ENCODE data around the gene TRMT11. TPM values are rescaled to one million over a fixed set of nuclear protein-coding genes. Genes with fewer than 3 reads are reported as not detected.
A peak's percentile ranks its signal among the peaks of the same experiment; 100 is the strongest.

TRMT11 gene
- total RNA-seq, 1 donor from 2014 or later = 15.4 TPM

DNA sequence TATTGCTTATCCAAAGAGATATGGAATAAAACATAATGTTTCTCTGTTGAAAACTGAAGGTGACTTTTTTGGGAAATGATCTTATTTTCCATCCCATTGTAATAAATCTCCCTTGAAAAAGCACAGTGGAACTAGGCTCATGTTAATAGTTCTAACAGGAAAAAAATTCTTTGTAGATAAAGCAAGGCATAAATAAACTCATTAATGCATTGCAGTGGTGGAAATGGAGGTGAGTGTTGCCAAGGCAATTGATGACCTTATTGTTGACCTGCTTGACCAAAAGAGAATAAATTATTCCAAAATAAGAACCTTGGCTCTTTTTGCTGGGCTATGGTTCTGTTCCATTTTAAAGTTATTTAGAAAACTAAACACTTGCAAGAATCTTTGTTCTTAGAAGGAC, 55.2 kb downstream of the TRMT11 start:
- TF ChIP-seq, protein P1, sequence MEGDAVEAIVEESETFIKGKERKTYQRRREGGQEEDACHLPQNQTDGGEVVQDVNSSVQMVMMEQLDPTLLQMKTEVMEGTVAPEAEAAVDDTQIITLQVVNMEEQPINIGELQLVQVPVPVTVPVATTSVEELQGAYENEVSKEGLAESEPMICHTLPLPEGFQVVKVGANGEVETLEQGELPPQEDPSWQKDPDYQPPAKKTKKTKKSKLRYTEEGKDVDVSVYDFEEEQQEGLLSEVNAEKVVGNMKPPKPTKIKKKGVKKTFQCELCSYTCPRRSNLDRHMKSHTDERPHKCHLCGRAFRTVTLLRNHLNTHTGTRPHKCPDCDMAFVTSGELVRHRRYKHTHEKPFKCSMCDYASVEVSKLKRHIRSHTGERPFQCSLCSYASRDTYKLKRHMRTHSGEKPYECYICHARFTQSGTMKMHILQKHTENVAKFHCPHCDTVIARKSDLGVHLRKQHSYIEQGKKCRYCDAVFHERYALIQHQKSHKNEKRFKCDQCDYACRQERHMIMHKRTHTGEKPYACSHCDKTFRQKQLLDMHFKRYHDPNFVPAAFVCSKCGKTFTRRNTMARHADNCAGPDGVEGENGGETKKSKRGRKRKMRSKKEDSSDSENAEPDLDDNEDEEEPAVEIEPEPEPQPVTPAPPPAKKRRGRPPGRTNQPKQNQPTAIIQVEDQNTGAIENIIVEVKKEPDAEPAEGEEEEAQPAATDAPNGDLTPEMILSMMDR (IDR thresholded peaks at IDR 0.05) = no peak
- Mint-ChIP-seq H3K27ac (ENCODE audit: unreplicated experiment) (peak overlapping the region; percentile 33), H3K36me3 (ENCODE audit: low read depth) (peaks cover 13% of the 10 kb centered on the region), H3K4me3 (ENCODE audit: unreplicated experiment) (no peak overlapping the region), H3K4me1 (ENCODE audit: low read depth) (peaks cover 45% of the 10 kb centered on the region), H3K27me3 (ENCODE audit: low read depth) (no peaks in the 10 kb centered on the region), H3K9me3 (ENCODE audit: low read depth) (peaks cover 10% of the 10 kb centered on the region)
- DNase-seq (ENCODE audit: low spot score) = no peak

GRCh38 chr6:126042001-126042419, 55.7 kb downstream of the TRMT11 start:
- H3K27me3 Mint-ChIP-seq (ENCODE audit: low read depth) = no peaks in the 10 kb centered on the region
- H3K36me3 Mint-ChIP-seq (ENCODE audit: low read depth) = peaks cover 11% of the 10 kb centered on the region
- H3K4me1 Mint-ChIP-seq (ENCODE audit: low read depth) = peaks cover 44% of the 10 kb centered on the region
- peaks cover 10% of the 10 kb centered on the region for H3K9me3 Mint-ChIP-seq (ENCODE audit: low read depth)
- no peak overlapping the region for H3K4me3 Mint-ChIP-seq (ENCODE audit: unreplicated experiment)
- DNase-seq (ENCODE audit: low spot score) = no peak
- TF ChIP-seq, protein P1 (IDR thresholded peaks at IDR 0.05) = no peak
- no peak overlapping the region for H3K27ac Mint-ChIP-seq (ENCODE audit: unreplicated experiment)

DNA sequence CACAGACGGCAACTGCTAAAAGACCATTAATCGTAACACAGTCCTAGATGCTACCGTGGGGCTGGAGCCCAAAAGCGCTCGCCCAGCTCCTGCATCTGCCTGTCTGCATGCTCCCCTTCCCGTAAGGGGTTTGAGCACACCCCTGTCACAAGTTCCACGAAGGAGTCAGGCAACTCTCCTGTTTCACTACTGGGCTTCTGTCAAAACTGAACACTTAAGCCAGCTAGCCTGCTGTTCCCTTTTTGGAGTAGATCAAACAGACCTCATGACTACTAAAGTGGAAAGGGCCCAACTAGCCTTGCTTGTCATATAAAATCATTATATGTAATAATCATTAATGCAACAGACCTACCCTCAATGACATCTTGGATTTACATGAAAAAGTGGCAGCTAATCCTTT, 61.3 kb downstream of the TRMT11 start:
- no peaks in the 10 kb centered on the region for H3K27me3 Mint-ChIP-seq (ENCODE audit: low read depth)
- peaks cover under 1% of the 10 kb centered on the region for H3K4me1 Mint-ChIP-seq (ENCODE audit: low read depth)
- no peak for DNase-seq (ENCODE audit: low spot score)
- no peak overlapping the region for H3K4me3 Mint-ChIP-seq (ENCODE audit: unreplicated experiment)
- H3K9me3 Mint-ChIP-seq (ENCODE audit: low read depth) = peaks cover 7% of the 10 kb centered on the region
- H3K27ac Mint-ChIP-seq (ENCODE audit: unreplicated experiment) = no peak overlapping the region
- H3K36me3 Mint-ChIP-seq (ENCODE audit: low read depth) = peaks cover 22% of the 10 kb centered on the region
- TF ChIP-seq, protein P1 (IDR thresholded peaks at IDR 0.05) = no peak

DNA sequence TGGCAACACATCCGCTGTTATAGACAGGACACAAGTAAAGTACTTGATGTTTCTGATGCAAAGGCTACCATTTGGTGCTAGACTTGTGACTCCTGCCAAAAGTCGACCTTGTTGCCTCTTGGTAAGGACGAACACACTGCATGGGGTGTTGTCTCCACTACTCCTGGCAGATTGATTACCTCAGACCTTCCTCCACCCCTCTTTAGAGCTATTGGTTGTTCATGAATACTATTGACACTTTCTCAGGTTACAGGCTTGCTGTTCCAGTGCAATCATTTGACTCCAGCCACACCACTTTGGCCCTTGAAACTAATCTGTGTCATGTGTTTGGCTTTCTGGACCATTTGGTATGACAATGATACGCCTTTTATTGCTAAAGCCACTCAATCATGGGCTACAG, 62.3 kb downstream of the TRMT11 start:
- no peak overlapping the region for H3K27ac Mint-ChIP-seq (ENCODE audit: unreplicated experiment)
- H3K4me1 Mint-ChIP-seq (ENCODE audit: low read depth) = no peaks in the 10 kb centered on the region
- peaks cover 6% of the 10 kb centered on the region for H3K9me3 Mint-ChIP-seq (ENCODE audit: low read depth)
- peaks cover 24% of the 10 kb centered on the region for H3K36me3 Mint-ChIP-seq (ENCODE audit: low read depth)
- no peak for DNase-seq (ENCODE audit: low spot score)
- TF ChIP-seq, protein P1 (IDR thresholded peaks at IDR 0.05) = no peak
- no peak overlapping the region for H3K4me3 Mint-ChIP-seq (ENCODE audit: unreplicated experiment)
- no peaks in the 10 kb centered on the region for H3K27me3 Mint-ChIP-seq (ENCODE audit: low read depth)

GRCh38 chr6:126050795-126051194, 64.5 kb downstream of the TRMT11 start:
- no peaks in the 10 kb centered on the region for H3K27me3 Mint-ChIP-seq (ENCODE audit: low read depth)
- H3K4me3 Mint-ChIP-seq (ENCODE audit: unreplicated experiment) = no peak overlapping the region
- DNase-seq (ENCODE audit: low spot score) = no peak
- no peaks in the 10 kb centered on the region for H3K9me3 Mint-ChIP-seq (ENCODE audit: low read depth)
- peaks cover 19% of the 10 kb centered on the region for H3K36me3 Mint-ChIP-seq (ENCODE audit: low read depth)
- no peak overlapping the region for H3K27ac Mint-ChIP-seq (ENCODE audit: unreplicated experiment)
- H3K4me1 Mint-ChIP-seq (ENCODE audit: low read depth) = no peaks in the 10 kb centered on the region
- TF ChIP-seq, protein P1 (IDR thresholded peaks at IDR 0.05) = no peak

Data from chondrocyte (in vitro differentiated cells).